NCI-H1105 treated with DMSO at 0.1 percent for 48 hours (cell line): ENCODE results near the gene OR51L1.
A peak's percentile ranks its signal among the peaks of the same experiment; 100 is the strongest.
"Not testable (repeated sequence)": the region's sequence is repeated elsewhere in the genome, so short reads cannot be mapped to it uniquely, and the experiment has no call there.

Experiments used
- DNase-seq: peaks from one replicate; lab custom pipeline; 2025; lab: John Stamatoyannopoulos, UW

OR51L1 gene

GRCh38 chr11:4994551-4994950 lies at the start of gene OR51L1:
Gene OR51L1, plus strand, starts transcription at chr11:4994851. Its CDS starts 4,132 bp downstream, at chr11:4998983.
- no peak for DNase-seq

- no peak for DNase-seq
These were observed 47.1 kb upstream of the OR51L1 start, which contains the start of gene OR51A4 for GRCh38 chr11:4947505-4947904. Gene OR51A4, minus strand, starts transcription at chr11:4947605. Its CDS starts 505 bp downstream, at chr11:4947100.

- DNase-seq, result not testable (repeated sequence)
These were observed 39.0 kb upstream of the OR51L1 start, which contains the start of gene OR51A2 for GRCh38 chr11:4955613-4956012. Gene OR51A2, minus strand, starts transcription at chr11:4955713. Its CDS starts 0 bp downstream, at chr11:4955713.

GRCh38 chr11:4957396-4957795 lies 37.3 kb upstream of the OR51L1 start:
- no peak for DNase-seq

GRCh38 chr11:4960877-4961276 lies 33.8 kb upstream of the OR51L1 start:
- DNase-seq, result peak; percentile 5

GRCh38 chr11:4962816-4963215 lies 31.8 kb upstream of the OR51L1 start:
- no peak for DNase-seq

GRCh38 chr11:4975436-4975835 lies 19.2 kb upstream of the OR51L1 start:
- no peak for DNase-seq

- DNase-seq, result peak; percentile 31
These were observed 15.6 kb upstream of the OR51L1 start for GRCh38 chr11:4979036-4979435.

GRCh38 chr11:4982678-4983077 lies 12.0 kb upstream of the OR51L1 start:
- DNase-seq, result no peak

- DNase-seq, result no peak
These were observed 10.8 kb upstream of the OR51L1 start for GRCh38 chr11:4983841-4984240.

- peak; percentile 8 for DNase-seq
These were observed 3.6 kb upstream of the OR51L1 start for GRCh38 chr11:4991060-4991459.

- DNase-seq, result peak; percentile 66
These were observed 10.0 kb downstream of the OR51L1 start for GRCh38 chr11:5004424-5005274.

- DNase-seq, result no peak
These were observed 12.9 kb downstream of the OR51L1 start for GRCh38 chr11:5007561-5007960.

GRCh38 chr11:5011254-5011653 lies 16.6 kb downstream of the OR51L1 start:
- DNase-seq, result no peak

GRCh38 chr11:5013012-5013411 lies 18.4 kb downstream of the OR51L1 start:
- no peak for DNase-seq

- no peak for DNase-seq
These were observed 27.3 kb downstream of the OR51L1 start for GRCh38 chr11:5021996-5022395.

GRCh38 chr11:5036669-5037068 lies 42.0 kb downstream of the OR51L1 start:
- no peak for DNase-seq

- no peak for DNase-seq
These were observed 43.3 kb downstream of the OR51L1 start for GRCh38 chr11:5037926-5038325.

- DNase-seq, result no peak
These were observed 43.7 kb downstream of the OR51L1 start for GRCh38 chr11:5038341-5038740.

- no peak for DNase-seq
These were observed 46.2 kb downstream of the OR51L1 start for GRCh38 chr11:5040876-5041275.

- DNase-seq, result no peak
These were observed 47.4 kb downstream of the OR51L1 start for GRCh38 chr11:5042091-5042490.

GRCh38 chr11:5043380-5043779 lies 48.7 kb downstream of the OR51L1 start:
- DNase-seq, result no peak

- DNase-seq, result no peak
These were observed 51.6 kb downstream of the OR51L1 start, which contains the start of gene OR52J3 for GRCh38 chr11:5046226-5046625. Gene OR52J3, plus strand, starts transcription at chr11:5046526. Its CDS starts 0 bp downstream, at chr11:5046526.
